ENCODE measurements around the gene MYO5A.

MYO5A gene

DNA sequence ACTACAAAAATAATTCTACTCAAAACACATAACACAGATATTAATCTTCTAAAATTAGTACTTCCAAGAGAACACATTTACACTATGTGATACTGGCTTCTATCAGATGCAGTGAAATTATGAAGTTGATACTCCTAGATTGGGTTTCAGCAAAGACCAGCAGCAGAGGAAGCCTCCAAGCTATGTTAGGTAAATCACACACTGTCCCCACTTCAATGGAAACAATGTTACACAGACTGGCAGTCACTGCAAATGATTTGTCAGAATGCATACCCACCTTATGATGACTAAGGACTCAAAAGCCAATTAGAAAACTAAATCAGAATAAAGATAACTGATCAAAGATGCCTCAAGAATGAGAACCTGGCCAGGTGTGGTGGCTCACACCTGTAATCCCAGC lies 143.0 kb downstream of the MYO5A start (continued):
- TF ChIP-seq, protein P1, sequence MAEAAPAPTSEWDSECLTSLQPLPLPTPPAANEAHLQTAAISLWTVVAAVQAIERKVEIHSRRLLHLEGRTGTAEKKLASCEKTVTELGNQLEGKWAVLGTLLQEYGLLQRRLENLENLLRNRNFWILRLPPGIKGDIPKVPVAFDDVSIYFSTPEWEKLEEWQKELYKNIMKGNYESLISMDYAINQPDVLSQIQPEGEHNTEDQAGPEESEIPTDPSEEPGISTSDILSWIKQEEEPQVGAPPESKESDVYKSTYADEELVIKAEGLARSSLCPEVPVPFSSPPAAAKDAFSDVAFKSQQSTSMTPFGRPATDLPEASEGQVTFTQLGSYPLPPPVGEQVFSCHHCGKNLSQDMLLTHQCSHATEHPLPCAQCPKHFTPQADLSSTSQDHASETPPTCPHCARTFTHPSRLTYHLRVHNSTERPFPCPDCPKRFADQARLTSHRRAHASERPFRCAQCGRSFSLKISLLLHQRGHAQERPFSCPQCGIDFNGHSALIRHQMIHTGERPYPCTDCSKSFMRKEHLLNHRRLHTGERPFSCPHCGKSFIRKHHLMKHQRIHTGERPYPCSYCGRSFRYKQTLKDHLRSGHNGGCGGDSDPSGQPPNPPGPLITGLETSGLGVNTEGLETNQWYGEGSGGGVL (tag by site-specific recombination; IDR thresholded peaks at IDR 0.05), result no peak
- TF ChIP-seq ZNF157 (tag by site-specific recombination; IDR thresholded peaks at IDR 0.05) (no peak), KLF16 (tag by site-specific recombination; IDR thresholded peaks at IDR 0.05) (no peak), ZNF473 (tag by site-specific recombination; IDR thresholded peaks at IDR 0.05) (no peak), ZNF549 (tag by site-specific recombination; IDR thresholded peaks at IDR 0.05) (no peak), ZNF560 (tag by site-specific recombination; IDR thresholded peaks at IDR 0.05; ENCODE audit: borderline replicate concordance) (no peak), ZNF776 (tag by site-specific recombination; IDR thresholded peaks at IDR 0.05; ENCODE audit: borderline replicate concordance) (no peak)

DNA sequence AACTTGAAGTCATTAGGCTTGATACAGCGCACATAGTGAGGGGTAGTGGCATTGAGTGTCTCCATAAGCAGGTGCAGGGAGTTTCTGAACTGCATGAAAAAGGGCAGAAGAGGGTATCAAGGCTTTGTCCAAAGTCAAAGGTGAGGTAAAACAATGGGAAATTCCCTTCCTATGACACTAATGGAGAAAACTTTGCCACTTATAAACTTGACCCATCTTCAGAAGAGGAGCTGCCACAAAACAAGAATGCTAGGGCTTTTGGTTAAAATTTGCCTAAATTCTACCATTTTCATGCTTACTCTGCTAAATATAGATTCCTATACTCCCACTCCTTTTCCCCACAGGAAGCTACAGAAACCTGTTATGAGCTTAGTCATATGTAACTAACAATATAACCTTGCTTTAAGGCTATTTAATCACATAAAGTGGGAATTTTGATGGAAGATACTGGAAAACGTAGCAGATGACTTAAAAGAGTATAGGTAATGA lies 145.5 kb downstream of the MYO5A start:
- TF ChIP-seq ZNF324 (tag by site-specific recombination; IDR thresholded peaks at IDR 0.05) (no peak), ZNF121 (tag by site-specific recombination; IDR thresholded peaks at IDR 0.05) (no peak), RBAK (tag by site-specific recombination; IDR thresholded peaks at IDR 0.05) (no peak), ZNF549 (tag by site-specific recombination; IDR thresholded peaks at IDR 0.05) (no peak), TCF7L2 (IDR thresholded peaks at IDR 0.05; ENCODE audit: borderline replicate concordance, low read depth, low read length) (no peak), BCL11A (tag by site-specific recombination; IDR thresholded peaks at IDR 0.05; ENCODE audit: low read depth) (no peak), ZNF660 (tag by site-specific recombination; IDR thresholded peaks at IDR 0.05) (no peak), KLF8 (tag by site-specific recombination; IDR thresholded peaks at IDR 0.05) (no peak), ZNF785 (tag by site-specific recombination; IDR thresholded peaks at IDR 0.05) (no peak), GLIS1 (tag by site-specific recombination; IDR thresholded peaks at IDR 0.05) (no peak), EGR2 (tag by site-specific recombination; IDR thresholded peaks at IDR 0.05; ENCODE audit: low read depth) (no peak), ZNF140 (tag by site-specific recombination; IDR thresholded peaks at IDR 0.05) (no peak)
- TF ChIP-seq, protein P2, sequence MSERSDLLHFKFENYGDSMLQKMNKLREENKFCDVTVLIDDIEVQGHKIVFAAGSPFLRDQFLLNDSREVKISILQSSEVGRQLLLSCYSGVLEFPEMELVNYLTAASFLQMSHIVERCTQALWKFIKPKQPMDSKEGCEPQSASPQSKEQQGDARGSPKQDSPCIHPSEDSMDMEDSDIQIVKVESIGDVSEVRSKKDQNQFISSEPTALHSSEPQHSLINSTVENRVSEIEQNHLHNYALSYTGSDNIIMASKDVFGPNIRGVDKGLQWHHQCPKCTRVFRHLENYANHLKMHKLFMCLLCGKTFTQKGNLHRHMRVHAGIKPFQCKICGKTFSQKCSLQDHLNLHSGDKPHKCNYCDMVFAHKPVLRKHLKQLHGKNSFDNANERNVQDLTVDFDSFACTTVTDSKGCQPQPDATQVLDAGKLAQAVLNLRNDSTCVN (tag by site-specific recombination; optimal IDR thresholded peaks at IDR 0.05), result no peak
- TF ChIP-seq, protein P3, sequence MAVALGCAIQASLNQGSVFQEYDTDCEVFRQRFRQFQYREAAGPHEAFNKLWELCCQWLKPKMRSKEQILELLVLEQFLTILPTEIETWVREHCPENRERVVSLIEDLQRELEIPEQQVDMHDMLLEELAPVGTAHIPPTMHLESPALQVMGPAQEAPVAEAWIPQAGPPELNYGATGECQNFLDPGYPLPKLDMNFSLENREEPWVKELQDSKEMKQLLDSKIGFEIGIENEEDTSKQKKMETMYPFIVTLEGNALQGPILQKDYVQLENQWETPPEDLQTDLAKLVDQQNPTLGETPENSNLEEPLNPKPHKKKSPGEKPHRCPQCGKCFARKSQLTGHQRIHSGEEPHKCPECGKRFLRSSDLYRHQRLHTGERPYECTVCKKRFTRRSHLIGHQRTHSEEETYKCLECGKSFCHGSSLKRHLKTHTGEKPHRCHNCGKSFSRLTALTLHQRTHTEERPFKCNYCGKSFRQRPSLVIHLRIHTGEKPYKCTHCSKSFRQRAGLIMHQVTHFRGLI (tag by site-specific recombination; IDR thresholded peaks at IDR 0.05), result no peak
- TF ChIP-seq, protein P4, sequence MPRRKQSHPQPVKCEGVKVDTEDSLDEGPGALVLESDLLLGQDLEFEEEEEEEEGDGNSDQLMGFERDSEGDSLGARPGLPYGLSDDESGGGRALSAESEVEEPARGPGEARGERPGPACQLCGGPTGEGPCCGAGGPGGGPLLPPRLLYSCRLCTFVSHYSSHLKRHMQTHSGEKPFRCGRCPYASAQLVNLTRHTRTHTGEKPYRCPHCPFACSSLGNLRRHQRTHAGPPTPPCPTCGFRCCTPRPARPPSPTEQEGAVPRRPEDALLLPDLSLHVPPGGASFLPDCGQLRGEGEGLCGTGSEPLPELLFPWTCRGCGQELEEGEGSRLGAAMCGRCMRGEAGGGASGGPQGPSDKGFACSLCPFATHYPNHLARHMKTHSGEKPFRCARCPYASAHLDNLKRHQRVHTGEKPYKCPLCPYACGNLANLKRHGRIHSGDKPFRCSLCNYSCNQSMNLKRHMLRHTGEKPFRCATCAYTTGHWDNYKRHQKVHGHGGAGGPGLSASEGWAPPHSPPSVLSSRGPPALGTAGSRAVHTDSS (tag by site-specific recombination; IDR thresholded peaks at IDR 0.05), result no peak
- Histone ChIP-seq H3K4me3 (ENCODE audit: low read depth, low read length) (no peak overlapping the region), H3K36me3 (ENCODE audit: control insufficient read depth in 2 of 2, insufficient read depth in 1 of 2, low read length in 2 of 2) (peaks cover 0 to 21% of the 10 kb centered on the region in 2 experiments; a peak in 2 of 3 replicates), H3K9me3 (ENCODE audit: control insufficient read depth, insufficient read depth, low read depth, low read length) (no peaks in the 10 kb centered on the region), H3K4me1 (ENCODE audit: control insufficient read depth, insufficient read depth, low read length) (no peaks in the 10 kb centered on the region), H3K27ac (ENCODE audit: extremely low read depth, low read depth, low read length) (no peak overlapping the region)
- ChIA-PET CTCF (no interaction called here), POLR2A (no interaction called here)

All from HEK293 (cell line).